Pulmonary artery endothelial cell (primary cell): ENCODE results near the gene UBALD2. TPM values are rescaled to one million over a fixed set of nuclear protein-coding genes. Genes with fewer than 3 reads are reported as not detected.
A peak's percentile ranks its signal among the peaks of the same experiment; 100 is the strongest.
"Not testable (repeated sequence)": the region's sequence is repeated elsewhere in the genome, so short reads cannot be mapped to it uniquely, and the experiment has no call there.

Experiments
- DNase-seq: peaks from one replicate; pipeline ENCODE4 v3.0.0-alpha.2; 2011; ENCODE audit warnings: low read depth, low spot score
- total RNA-seq: library from RNA; depleted of rRNA; stranded (reverse); fragments of >200 nt; gene quantifications from 2 replicates; pipeline ENCODE4 v1.2.3, GENCODE V29; 2014

Gene UBALD2
- 9.3 and 14.2 TPM in 2 replicates for total RNA-seq

- peak; percentile 99 for DNase-seq
Measured at GRCh38 chr17:76264755-76265623, at the start of gene UBALD2. TSS of gene UBALD2 (plus strand) at chr17:76265348. CDS start at chr17:76265506, 158 bp downstream.

GRCh38 chr17:76217081-76217480, 48.1 kb upstream of the UBALD2 start:
- no peak for DNase-seq

- DNase-seq, result no peak
Measured at GRCh38 chr17:76219670-76220383, 45.3 kb upstream of the UBALD2 start.

- DNase-seq, result no peak
Measured at GRCh38 chr17:76223802-76224201, 41.3 kb upstream of the UBALD2 start.

- DNase-seq, result not testable (repeated sequence)
Measured at GRCh38 chr17:76225373-76226086, 39.6 kb upstream of the UBALD2 start.

- DNase-seq, result not testable (repeated sequence)
Measured at GRCh38 chr17:76226749-76227148, 38.4 kb upstream of the UBALD2 start.

- no peak for DNase-seq
Measured at GRCh38 chr17:76232342-76232741, 32.8 kb upstream of the UBALD2 start.

- DNase-seq, result no peak
Measured at GRCh38 chr17:76233588-76234353, 31.4 kb upstream of the UBALD2 start.

- DNase-seq, result no peak
Measured at GRCh38 chr17:76234354-76234679, 30.8 kb upstream of the UBALD2 start.

GRCh38 chr17:76235883-76236282, 29.3 kb upstream of the UBALD2 start:
- no peak for DNase-seq

GRCh38 chr17:76236603-76237002, 28.5 kb upstream of the UBALD2 start:
- no peak for DNase-seq

GRCh38 chr17:76237859-76238313, 27.3 kb upstream of the UBALD2 start:
- DNase-seq, result no peak

- no peak for DNase-seq
Measured at GRCh38 chr17:76238847-76239537, 26.2 kb upstream of the UBALD2 start.

GRCh38 chr17:76239538-76240274, 25.4 kb upstream of the UBALD2 start:
- DNase-seq, result no peak

GRCh38 chr17:76240461-76241203, 24.5 kb upstream of the UBALD2 start, which contains the start of gene RNF157:
TSS of gene RNF157 (minus strand) at chr17:76240493. CDS start at chr17:76240240, 253 bp downstream.
- DNase-seq, result no peak

GRCh38 chr17:76241204-76241538, 24.0 kb upstream of the UBALD2 start:
- DNase-seq, result no peak

GRCh38 chr17:76241691-76242255, 23.4 kb upstream of the UBALD2 start:
- no peak for DNase-seq

- DNase-seq, result no peak
Measured at GRCh38 chr17:76243826-76244679, 21.1 kb upstream of the UBALD2 start.
